H9 (cell line): ENCODE measurements around the gene SDHB. TPM values are rescaled to one million over a fixed set of nuclear protein-coding genes. Genes with fewer than 3 reads are reported as not detected.

Experiments used
- DNase-seq: peaks from one replicate; pipeline ENCODE4 v3.0.0-alpha.2; 2017
- H2AFZ ChIP-seq: one replicate; pipeline ENCODE4 v1.6.1; 2013; ENCODE audit warnings: mild to moderate bottlenecking, low read length, control low read depth, moderate library complexity
- H2AK5ac ChIP-seq: 2 replicates; pipeline ENCODE4 v1.6.1; 2013; ENCODE audit warnings: low read length, control low read depth, mixed read lengths; ENCODE audit not compliant: insufficient read length
- H2BK120ac ChIP-seq: one replicate; pipeline ENCODE4 v1.6.1; 2013; ENCODE audit warnings: low read depth, mild to moderate bottlenecking, low read length, control low read depth, inconsistent platforms; ENCODE audit not compliant: poor library complexity, severe bottlenecking
- H2BK12ac ChIP-seq: 2 replicates; pipeline ENCODE4 v1.6.1; 2013; ENCODE audit warnings: low read length, control low read depth, mixed read lengths, low read depth; ENCODE audit not compliant: insufficient read length
- H2BK15ac ChIP-seq: 2 replicates; pipeline ENCODE4 v1.6.1; 2013; ENCODE audit warnings: low read depth, low read length, control low read depth
- H2BK20ac ChIP-seq: one replicate; pipeline ENCODE4 v1.6.1; 2013; ENCODE audit warnings: low read depth, mild to moderate bottlenecking, low read length, control low read depth, inconsistent platforms; ENCODE audit not compliant: poor library complexity, severe bottlenecking
- H2BK5ac ChIP-seq: 2 replicates; pipeline ENCODE4 v1.6.1; 2013; ENCODE audit warnings: low read length, control low read depth, mixed read lengths; ENCODE audit not compliant: insufficient read length
- H3K14ac ChIP-seq: 2 replicates; pipeline ENCODE4 v1.6.1; 2013; ENCODE audit warnings: low read length, control low read depth; ENCODE audit not compliant: insufficient read depth
- H3K18ac ChIP-seq: 2 replicates; pipeline ENCODE4 v1.6.1; 2013; ENCODE audit warnings: low read depth, mild to moderate bottlenecking, mixed read lengths, low read length, control low read depth; ENCODE audit not compliant: insufficient read length
- H3K23ac ChIP-seq: 2 replicates; pipeline ENCODE4 v1.6.1; 2013; ENCODE audit warnings: low read length, control low read depth, mixed read lengths, low read depth; ENCODE audit not compliant: insufficient read length
- H3K23me2 ChIP-seq: 2 replicates; pipeline ENCODE4 v1.6.1; 2013; ENCODE audit warnings: low read depth, mild to moderate bottlenecking, mixed read lengths, low read length, control low read depth; ENCODE audit not compliant: insufficient read length, poor library complexity, severe bottlenecking
- H3K27ac ChIP-seq: 2 replicates; pipeline ENCODE4 v1.5.1; 2013; ENCODE audit warnings: low read length, control low read depth, mixed read lengths, low read depth; ENCODE audit not compliant: insufficient read length
- H3K27me3 ChIP-seq: 2 replicates; pipeline ENCODE4 v1.6.1; 2013; ENCODE audit warnings: low read length, control low read depth, inconsistent platforms; ENCODE audit not compliant: insufficient read depth
- H3K4ac ChIP-seq: 2 replicates; pipeline ENCODE4 v1.6.1; 2013; ENCODE audit warnings: low read depth, mild to moderate bottlenecking, control low read depth, inconsistent platforms, low read length, moderate library complexity
- H3K4me1 ChIP-seq: 2 replicates; pipeline ENCODE4 v1.6.1; 2013; ENCODE audit warnings: low read length, control low read depth, inconsistent platforms; ENCODE audit not compliant: insufficient read depth
- H3K4me2 ChIP-seq: 2 replicates; pipeline ENCODE4 v1.6.1; 2013; ENCODE audit warnings: low read length, control low read depth, mixed read lengths; ENCODE audit not compliant: insufficient read length, insufficient read depth
- H3K56ac ChIP-seq: 2 replicates; pipeline ENCODE4 v1.6.1; 2013; ENCODE audit warnings: low read depth, mild to moderate bottlenecking, mixed read lengths, low read length, control low read depth; ENCODE audit not compliant: insufficient read length
- H3K79me1 ChIP-seq: 2 replicates; pipeline ENCODE4 v1.6.1; 2013; ENCODE audit warnings: low read depth, mild to moderate bottlenecking, moderate library complexity, low read length, control low read depth, inconsistent platforms; ENCODE audit not compliant: insufficient read depth, poor library complexity, severe bottlenecking
- H3K79me2 ChIP-seq: 2 replicates; pipeline ENCODE4 v1.6.1; 2013; ENCODE audit warnings: low read length, control low read depth, inconsistent platforms; ENCODE audit not compliant: insufficient read depth
- H3K9ac ChIP-seq: 2 replicates; pipeline ENCODE4 v1.6.1; 2013; ENCODE audit warnings: low read length, control low read depth, mixed read lengths; ENCODE audit not compliant: insufficient read length; ENCODE audit errors: extremely low read depth
- H3K9me3 ChIP-seq: one replicate; pipeline ENCODE4 v1.6.1; 2013; ENCODE audit warnings: low read depth, low read length, inconsistent platforms; ENCODE audit not compliant: control insufficient read depth
- H3T11ph ChIP-seq: one replicate; pipeline ENCODE4 v1.6.1; 2013; ENCODE audit warnings: mild to moderate bottlenecking, low read length, control low read depth, inconsistent platforms
- H4K20me1 ChIP-seq: one replicate; pipeline ENCODE4 v1.6.1; 2013; ENCODE audit not compliant: control insufficient read depth, insufficient read length, insufficient read depth
- H4K5ac ChIP-seq: 2 replicates; pipeline ENCODE4 v1.6.1; 2013; ENCODE audit warnings: low read depth, mild to moderate bottlenecking, mixed read lengths, low read length, control low read depth; ENCODE audit not compliant: insufficient read length
- H4K8ac ChIP-seq: replicated peaks from 2 replicates; pipeline ENCODE4 v1.6.1; 2013; ENCODE audit warnings: low read length, control low read depth, mixed read lengths, low read depth; ENCODE audit not compliant: insufficient read length
- H4K91ac ChIP-seq: 2 replicates; pipeline ENCODE4 v1.6.1; 2013; ENCODE audit warnings: low read depth, mild to moderate bottlenecking, moderate library complexity, mixed read lengths, low read length, control low read depth; ENCODE audit not compliant: insufficient read length
- H3K27ac Mint-ChIP-seq, 3 experiments: 2 replicates in 2 of 3; 3 replicates in 1 of 3; pipeline ENCODE4 v1.8.0; 2020 to 2021; ENCODE audit warnings: mixed read lengths in 3 of 3, mild to moderate bottlenecking in 1 of 3, moderate library complexity in 1 of 3
- H3K27me3 Mint-ChIP-seq: 2 replicates; pipeline ENCODE4 v1.8.0; 2021; ENCODE audit warnings: low read depth, mild to moderate bottlenecking, moderate library complexity, mixed read lengths
- H3K36me3 Mint-ChIP-seq, 3 experiments: 2 replicates in 2 of 3; 3 replicates in 1 of 3; pipeline ENCODE4 v1.8.0; 2020 to 2021; ENCODE audit warnings: low read depth in 3 of 3, mixed read lengths in 3 of 3; ENCODE audit not compliant: insufficient read depth in 1 of 3
- H3K4me1 Mint-ChIP-seq, 2 experiments: 2 replicates each; pipeline ENCODE4 v1.8.0; 2020; ENCODE audit warnings: mixed read lengths in 2 of 2
- H3K4me3 Mint-ChIP-seq, 2 experiments: 2 replicates in 1 of 2; 3 replicates in 1 of 2; pipeline ENCODE4 v1.8.0; 2020 to 2021; ENCODE audit warnings: mild to moderate bottlenecking in 2 of 2, mixed read lengths in 2 of 2, moderate library complexity in 1 of 2
- H3K9me3 Mint-ChIP-seq, 2 experiments: 2 replicates in 1 of 2; 3 replicates in 1 of 2; pipeline ENCODE4 v1.8.0; 2020; ENCODE audit warnings: mild to moderate bottlenecking in 2 of 2, mixed read lengths in 2 of 2, moderate library complexity in 1 of 2
- CTCF ChIP-seq: fragments of 200-600 bp; sonication (generic); conservative IDR thresholded peaks from 3 replicates; pipeline ENCODE4 v1.8.0; 2021; ENCODE audit warnings: antibody characterized with exemption, mild to moderate bottlenecking
- WGBS: extraction: QIAGEN DNeasy Blood & Tissue Kit; methylation state at CpG from one replicate; pipeline ENCODE4 v1.1.7; 2013; ENCODE audit warnings: missing lambda C conversion rate, low lambda C conversion rate, mixed read lengths; ENCODE audit not compliant: insufficient read length; ENCODE audit errors: extremely low coverage; 5-methylcytosine and 5-hydroxymethylcytosine counted together
- total RNA-seq: library from RNA; stranded (reverse); gene quantifications from 2 replicates; pipeline ENCODE4 v1.2.1, GENCODE V29; 2021

The SDHB gene
- total RNA-seq, 1 experiment from 2014 or later: 77.5 TPM

GRCh38 chr1:17053086-17053684 lies 647 bp downstream of the SDHB start:
- Histone ChIP-seq H3K27me3 (peaks cover 2% of the 10 kb centered on the region; the same call in 1 of the 2 replicates), H2AFZ (no peak overlapping the region), H2BK20ac (no peak overlapping the region), H4K8ac (no peak overlapping the region), H2BK15ac (no peak overlapping the region), H3K23me2 (peaks cover 5% of the 10 kb centered on the region), H3K79me1 (peaks cover 12% of the 10 kb centered on the region), H3K18ac (no peak overlapping the region), H3K79me2 (peaks cover 11% of the 10 kb centered on the region), H2AK5ac (no peak overlapping the region), H2BK12ac (no peak overlapping the region), H4K5ac (no peak overlapping the region), H4K20me1 (no peaks in the 10 kb centered on the region), H3K9me3 (no peaks in the 10 kb centered on the region), H3K27ac (no peak overlapping the region), H3K4me1 (peaks cover 6% of the 10 kb centered on the region; the same call in 1 of the 2 replicates), H2BK120ac (no peak overlapping the region), H3K56ac (no peak overlapping the region), H3K4me2 (peak overlapping the region; percentile 95), H3T11ph (no peak overlapping the region), H3K4ac (no peak overlapping the region), H3K9ac (peak overlapping the region; percentile 69), H3K23ac (no peak overlapping the region), H2BK5ac (no peak overlapping the region), H4K91ac (no peak overlapping the region), H3K14ac (no peak overlapping the region)
- peaks cover 4 to 15% of the 10 kb centered on the region in 2 experiments for H3K4me1 Mint-ChIP-seq
- H3K27me3 Mint-ChIP-seq: peaks cover 8% of the 10 kb centered on the region
- peak overlapping the region; percentile 96 to 99 (median 97); a peak in 6 of 7 replicates for H3K27ac Mint-ChIP-seq
- H3K36me3 Mint-ChIP-seq: peaks cover 0 to 20% (median 6%) of the 10 kb centered on the region in 3 experiments; a peak in 4 of 7 replicates
- peak overlapping the region; percentile 99 for H3K4me3 Mint-ChIP-seq
- TF ChIP-seq CTCF: no peak
- no CpG with 5 or more reads among the region's 12 CpGs for WGBS
- DNase-seq: no peak
- no peaks in the 10 kb centered on the region for H3K9me3 Mint-ChIP-seq
